HG02759 (cell line): ENCODE results near the gene RAB4A.

Experiments
- ATAC-seq: cut with Tn5 transposase; IDR thresholded peaks from one replicate; pipeline ENCODE4 v1.9.1; 2021; ENCODE audit warnings: mild to moderate bottlenecking, moderate library complexity; ENCODE audit not compliant: unreplicated experiment

Gene RAB4A

DNA sequence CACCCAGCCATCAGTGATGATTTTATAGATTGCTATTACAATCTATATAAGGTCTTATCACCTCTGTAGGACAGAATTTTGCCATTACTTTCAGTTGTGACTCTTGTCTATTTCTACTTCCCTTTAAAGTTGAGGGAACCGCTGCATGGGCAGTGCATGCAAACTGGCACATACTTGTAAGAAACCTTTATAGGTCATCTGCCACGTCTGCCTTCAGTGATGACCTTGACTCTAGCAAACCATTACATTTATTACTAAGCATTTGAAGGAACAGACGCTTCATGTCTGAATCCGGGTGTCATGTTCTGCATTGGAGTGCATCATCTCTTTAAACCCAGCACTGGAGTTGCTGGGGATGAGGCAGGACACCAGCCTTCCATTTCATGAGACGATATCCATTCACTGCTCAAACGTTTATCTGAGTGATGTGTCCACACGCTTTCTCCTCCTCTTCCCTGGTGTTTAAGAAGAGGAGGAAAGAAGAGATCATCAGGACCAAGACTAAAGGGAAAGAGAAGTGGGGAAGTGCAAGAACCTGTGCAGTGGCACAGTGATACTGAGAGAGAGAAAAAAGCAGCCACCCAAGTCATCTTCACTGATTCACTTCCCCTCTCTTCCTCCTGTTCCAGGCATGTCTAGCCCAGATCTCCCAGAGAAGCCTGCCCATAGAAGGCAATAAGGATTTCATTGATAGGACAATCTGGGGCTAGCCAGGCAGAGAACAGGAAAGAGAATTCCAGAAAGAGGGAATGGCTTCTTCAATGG, 57.9 kb downstream of the RAB4A start:
- no peak for ATAC-seq

DNA sequence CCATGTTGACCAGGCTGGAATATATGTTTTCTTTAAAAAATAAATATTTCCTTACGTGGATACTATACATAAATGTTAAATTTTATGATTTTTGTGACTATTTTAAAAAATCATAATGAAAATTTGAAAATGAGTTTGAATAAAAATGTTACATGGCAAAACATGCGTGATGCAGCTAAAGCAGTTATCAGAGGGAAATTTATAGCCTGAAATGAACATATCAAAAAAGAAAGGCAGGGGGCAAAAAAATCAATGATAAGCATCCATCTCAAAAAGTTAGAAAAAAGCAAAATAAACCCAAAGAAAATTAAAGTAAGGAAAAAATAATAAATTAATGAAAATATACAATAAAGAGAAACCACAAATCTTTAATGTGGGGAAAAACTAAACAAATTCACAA, 63.4 kb downstream of the RAB4A start:
- no peak for ATAC-seq

DNA sequence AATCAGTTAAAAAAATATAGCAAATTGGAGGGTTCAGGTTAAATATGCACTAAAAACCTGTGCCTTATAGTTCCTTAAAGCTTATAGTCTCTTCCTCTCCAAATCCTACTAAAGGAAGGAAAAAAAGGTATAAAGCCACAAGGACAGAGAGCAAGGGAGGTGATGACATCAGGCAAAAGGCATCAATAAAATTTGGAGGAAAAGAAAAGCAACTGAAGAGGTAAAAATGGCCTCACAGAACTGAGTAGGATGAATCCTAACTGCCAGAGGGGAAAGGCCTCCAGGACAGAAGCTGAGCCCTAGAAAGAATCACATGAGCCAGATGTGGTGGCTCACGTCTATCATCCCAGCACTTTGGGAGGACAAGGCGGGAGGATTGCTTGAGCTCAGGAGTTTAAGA, 63.8 kb downstream of the RAB4A start:
- no peak for ATAC-seq

DNA sequence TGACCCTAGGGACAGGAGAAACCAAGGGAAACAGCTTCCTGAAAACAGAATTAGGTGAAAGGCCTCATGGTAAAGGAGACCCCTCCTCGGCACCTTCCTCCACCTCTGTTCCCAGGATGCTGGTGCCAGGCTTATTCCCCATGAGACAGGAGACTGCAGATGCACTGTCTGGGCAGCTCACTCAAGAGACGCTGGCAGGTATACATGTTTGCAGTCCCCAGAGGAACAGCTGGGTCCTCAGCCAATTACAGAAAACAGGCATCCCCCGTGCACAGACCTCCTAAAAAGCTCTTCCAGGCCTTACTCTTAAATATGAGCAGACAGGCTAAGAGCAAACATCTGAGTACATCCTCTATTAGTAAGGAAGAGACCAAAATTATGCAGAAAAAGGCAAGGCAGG, 65.4 kb downstream of the RAB4A start:
- ATAC-seq = no peak

DNA sequence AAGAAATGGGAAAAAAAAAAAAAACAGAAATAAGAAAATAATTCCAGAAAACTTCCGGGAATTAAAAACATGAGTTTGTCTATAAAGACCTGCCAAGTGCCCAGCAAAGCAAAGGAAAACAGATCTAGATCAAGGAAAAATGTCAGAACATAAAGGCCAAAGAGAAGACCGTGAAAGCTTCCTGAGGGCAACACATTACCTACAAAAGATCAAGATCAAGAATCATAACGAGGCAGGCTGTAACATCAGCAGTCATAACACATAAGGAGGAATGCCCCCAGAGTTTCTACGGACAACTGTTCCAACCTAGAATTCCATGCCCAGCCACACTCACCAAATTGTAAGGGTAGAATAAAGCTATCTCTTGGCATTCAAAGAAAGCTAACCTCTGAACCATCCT, 68.2 kb downstream of the RAB4A start:
- ATAC-seq = no peak

DNA sequence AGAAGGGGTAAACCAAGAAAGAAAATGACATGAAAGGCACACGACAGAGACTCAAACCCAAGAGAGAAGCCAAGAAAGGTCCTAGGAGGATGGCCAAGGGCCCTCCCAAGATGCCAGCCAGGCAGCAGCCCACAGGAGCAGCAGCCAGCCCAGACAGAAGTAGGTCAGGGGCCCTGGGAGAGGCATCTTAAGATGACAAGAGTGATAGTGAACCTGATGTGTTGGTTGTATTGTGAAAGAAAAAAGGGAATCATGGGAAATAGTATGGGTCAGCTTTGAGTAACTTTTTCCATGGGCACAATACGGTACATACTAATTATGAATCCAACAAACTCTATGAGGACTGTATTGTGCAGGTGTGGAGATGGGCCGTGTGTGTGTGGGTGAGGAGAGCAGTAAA, 68.6 kb downstream of the RAB4A start:
- ATAC-seq = no peak

DNA sequence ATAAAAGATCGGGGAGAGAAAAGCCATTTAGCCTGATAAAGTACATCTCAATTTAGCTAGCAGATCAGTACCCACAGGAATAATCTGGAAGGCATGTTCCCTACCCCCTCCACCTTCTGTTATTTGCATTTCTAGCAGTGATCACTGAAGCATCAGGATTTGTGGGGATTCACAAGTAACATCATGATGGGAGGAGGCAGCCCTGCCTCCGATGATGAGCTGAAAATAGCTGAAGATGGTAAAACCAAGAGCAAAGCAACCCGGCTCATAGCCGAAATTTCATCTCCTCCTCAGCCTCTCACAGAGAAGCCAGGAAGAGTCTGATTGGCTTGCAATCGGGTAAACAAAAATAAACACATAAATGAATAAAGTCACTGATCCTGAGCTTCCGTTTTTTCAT, 69.6 kb downstream of the RAB4A start:
- ATAC-seq = no peak

DNA sequence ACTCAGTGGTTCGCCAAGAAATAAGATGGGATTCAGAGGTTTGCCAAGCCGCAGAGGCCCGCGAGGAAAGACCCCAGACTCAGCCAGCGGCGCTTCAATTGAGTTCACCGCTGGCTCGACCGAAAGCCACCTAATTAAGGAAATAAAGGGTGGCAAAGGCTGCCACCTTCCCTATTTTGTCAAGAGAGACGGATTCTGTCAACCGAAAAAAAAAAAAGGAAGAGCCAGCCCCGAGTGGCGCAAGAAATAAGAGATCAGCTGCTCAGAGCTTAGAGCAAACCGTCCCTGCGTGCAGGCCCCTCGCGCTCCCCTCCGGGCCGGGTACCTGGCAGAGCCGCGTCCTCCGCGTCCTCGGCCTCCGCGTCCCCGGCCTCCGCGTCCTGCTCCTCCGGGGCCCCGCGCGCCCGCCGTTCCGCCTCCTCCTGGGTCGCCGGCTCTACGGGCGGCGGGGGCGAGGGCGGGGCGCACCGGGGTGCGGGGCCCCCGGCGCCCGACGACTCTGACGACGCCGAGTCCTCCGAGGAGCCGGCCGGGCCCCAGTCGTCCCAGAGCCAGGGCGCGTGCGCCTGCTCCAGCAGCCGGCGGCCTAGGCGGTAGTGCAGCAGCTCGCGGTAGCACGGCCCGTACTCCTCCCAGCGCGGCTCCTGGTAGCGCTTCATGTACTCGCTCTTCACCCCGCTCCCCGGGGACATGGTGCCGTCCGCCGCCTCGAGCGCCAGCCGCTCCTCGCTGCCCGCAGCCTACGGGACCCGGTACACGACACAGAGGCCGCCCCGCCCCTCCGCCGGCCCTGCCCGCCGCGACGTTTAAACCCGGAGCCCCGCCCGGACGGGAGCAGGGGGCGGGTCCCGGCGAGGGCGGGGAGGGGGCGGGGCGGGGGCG, 71.1 kb downstream of the RAB4A start:
- peak; percentile 76 for ATAC-seq

DNA sequence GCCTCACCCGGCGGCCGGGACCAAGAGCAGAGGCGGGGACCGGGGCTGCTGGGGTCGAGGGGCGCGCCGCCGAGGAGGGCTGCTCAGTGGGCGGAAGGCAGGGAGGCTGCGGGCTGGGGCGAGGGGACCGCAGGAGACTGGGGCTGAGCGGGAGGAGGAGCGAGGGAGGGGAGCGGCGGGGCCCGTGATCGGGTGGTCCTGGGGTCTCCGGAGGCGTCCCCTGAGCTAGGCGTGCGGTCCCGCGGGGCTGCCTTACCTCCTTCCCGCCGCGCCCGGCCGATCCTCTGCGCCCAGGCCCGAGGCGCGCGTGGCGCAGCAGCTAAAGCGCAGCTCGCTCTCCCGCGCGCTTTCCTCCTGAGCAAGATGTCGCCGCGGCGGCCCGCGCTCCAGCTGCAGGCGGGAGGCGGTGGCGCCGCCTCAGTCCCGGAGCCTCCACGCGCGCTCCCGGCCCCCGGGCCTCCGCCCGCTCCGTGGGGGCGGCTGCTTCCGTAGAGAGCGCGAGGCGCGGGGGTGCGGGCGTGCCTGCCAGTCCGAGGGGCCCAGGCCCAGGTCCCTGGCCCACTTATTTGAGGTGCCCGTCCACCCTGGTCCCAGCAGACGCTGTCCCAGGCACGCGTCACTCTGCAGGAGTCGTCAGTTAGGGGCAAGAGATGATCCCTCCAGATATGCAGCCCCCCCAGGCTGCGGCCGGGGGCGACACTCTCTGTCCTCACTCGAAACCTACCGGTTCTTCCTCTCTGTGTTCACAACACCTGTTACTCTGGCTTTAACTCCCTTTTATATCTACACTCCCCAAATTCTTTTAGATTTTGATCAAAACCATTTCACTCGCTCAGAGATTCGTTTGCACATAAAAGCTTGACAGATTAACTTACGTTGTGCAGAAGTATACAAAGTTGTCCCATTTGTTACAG, 72.0 kb downstream of the RAB4A start, which contains the start of gene CCSAP:
Gene CCSAP (minus strand): TSS at position 392 of the 914 bp plus-strand sequence. CDS start 582 bp downstream, outside the sequence.
- ATAC-seq = peak; percentile 40

DNA sequence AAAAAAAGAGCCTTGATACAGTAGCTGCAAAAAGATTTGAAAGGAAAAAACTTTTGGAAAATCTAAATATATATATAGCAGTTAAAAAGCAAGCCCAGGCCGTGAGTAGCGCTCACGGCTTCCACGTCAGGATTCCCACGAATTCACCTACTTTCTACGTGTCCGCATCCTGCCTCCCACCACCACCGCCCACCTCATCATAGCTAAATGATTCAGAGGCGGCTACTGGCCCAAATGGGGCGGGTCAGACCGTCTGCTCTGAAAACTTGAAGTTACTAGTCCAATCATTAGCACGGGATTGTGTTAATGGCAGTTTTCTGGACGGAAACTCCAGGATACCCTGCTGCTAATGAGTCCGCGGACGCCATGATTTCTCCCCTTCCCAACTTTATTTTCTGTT, 73.2 kb downstream of the RAB4A start:
- ATAC-seq = no peak

DNA sequence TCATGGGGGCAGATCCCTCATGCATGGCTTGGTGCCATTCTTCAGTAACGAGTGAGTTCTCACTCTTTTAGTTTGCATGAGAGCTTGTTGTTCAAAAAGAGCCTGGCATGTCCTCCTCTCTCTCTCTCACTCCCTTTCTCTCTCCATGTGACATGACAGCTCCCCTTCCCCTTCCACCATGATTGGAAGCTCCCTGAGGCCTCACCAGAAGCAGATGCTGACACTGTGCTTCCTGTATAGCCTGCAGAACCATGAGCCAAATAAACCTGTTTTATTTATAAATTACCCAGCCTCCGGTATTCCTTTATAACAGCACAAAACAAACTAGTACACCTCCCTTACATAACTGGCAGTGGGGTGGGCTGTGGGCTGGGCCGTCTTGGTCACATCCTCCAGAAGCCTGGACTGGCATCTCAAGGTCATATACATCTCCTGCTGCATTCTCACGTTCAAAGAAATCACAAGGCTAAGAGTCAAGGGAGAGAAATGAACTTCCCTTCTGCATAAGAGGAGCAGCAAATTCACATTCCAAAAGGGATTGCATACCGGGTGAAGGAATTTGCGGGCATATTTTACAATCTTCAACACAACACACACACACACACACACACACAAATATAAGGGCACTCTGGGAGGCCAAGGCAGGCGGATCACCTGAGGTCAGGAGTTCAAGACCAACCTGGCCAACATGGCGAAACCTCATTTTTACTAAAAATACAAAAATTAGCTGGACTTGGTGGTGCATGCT, 74.2 kb downstream of the RAB4A start:
- ATAC-seq = no peak

DNA sequence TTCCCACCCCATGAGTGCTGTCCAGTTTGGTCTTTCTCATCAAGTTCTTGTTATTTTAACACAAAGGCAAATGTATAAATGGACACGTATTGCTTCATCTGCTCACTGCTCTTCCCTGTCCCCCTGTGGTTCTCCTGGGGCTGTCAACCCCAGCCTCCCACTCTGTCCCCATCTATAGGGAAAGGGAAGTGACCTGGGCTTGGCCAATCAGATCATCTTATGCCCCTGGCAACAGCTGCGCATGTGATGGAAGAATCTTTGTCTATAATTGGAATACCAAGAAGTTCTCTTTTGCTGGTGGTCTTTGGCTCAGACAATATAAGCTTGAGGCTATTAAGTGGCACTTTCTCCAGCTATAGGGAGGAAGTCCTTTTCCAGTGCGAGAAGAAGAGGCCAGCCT, 76.6 kb downstream of the RAB4A start:
- ATAC-seq = no peak

DNA sequence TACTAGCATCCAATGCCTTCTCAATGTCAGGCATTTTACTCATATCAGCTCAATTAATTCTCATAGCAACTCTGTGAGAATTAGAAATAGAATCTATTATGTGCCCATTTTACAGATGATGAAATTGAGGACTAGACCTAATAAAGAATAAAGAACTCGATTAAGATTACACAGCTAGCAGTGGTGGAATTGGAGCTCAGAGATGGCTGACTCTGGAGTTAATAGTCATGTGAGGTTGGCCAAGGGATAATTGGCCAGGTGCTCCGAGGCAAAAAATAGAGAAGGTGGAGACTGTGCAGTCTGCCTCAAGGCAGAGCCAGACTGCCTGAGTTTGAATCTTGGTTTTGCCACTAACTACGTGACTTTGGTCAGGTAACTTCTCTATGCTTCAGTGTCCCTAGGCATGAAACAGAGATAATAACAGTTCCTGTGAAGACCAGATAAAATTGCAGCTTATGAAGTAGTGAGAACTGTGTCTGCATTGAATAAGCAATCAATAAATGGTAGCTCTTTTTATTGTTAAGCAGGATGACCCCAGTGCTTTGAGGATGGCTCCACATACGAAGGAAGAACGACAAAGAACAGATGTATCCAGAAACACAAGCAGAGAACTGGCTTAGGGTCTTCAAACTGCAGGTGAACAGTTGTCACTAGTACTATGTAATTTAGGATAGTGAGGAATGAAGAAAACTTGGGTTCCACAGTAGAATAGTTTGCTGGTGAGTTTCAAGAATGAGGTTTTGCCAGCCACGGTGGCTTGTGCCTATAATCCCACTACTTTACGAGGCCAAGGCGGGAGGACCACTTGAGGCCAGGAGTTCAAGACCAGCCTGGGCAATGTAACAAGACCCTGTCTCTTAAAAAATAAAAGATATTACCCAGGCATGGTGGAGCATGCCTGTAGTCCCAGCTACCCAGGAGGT, 78.8 kb downstream of the RAB4A start:
- no peak for ATAC-seq

DNA sequence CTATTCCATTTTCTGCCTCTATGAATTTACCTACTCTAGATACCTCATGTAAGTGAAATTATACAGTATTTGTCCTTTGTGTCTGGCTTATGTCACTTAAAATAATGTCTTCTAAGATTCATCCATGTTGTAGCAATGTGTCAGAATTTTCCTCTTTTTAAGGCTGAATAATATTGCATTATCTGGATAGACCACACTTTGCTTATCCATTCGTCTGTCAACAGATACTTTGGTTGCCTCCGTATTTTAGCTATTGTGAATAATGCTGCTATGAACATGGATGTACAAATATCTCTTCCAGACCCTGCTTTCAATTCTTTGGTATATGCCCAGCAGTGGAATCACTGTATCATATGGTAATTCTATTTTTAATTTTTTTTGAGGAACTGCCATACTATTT, 82.1 kb downstream of the RAB4A start:
- ATAC-seq = no peak

DNA sequence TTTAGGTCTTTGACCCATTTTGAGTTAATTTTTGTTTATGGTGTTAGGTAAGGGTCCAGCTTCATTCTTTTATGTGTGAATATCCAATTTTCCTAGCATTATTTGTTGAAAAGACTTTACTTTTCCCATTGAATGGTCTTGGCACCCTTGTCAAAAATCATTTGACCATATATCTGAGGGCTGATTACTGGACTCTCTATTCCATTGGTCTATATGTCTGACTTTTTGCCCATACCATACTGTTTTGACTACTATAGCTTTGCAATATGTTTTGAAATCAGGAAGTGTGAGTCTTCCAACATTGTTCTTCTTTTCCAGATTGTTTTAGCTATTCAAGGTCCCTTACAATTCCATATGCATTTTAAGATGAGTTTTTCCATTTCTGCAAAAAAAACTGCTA, 83.3 kb downstream of the RAB4A start:
- ATAC-seq = no peak
